ENCODE results near the gene PACSIN3. TPM values are rescaled to one million over a fixed set of nuclear protein-coding genes. Genes with fewer than 3 reads are reported as not detected.

PACSIN3 gene
- polyA plus RNA-seq, 1 donor (not counting 4 experiments of a cell fraction or from before 2014, with no cell fraction given): 28.1 TPM

GRCh38 chr11:47220401-47220821 is 34.2 kb upstream of the PACSIN3 start:
- Histone ChIP-seq H3K4me1 (ENCODE audit: control insufficient read depth, extremely low read depth, insufficient read depth, low read length) (peaks cover 22% of the 10 kb centered on the region), H3K79me2 (ENCODE audit: control insufficient read depth, insufficient read depth, low read length) (peaks cover 31% of the 10 kb centered on the region), H3K9me1 (ENCODE audit: control insufficient read depth, extremely low read depth, insufficient read depth, low read length) (no peaks in the 10 kb centered on the region), H3K9me3 (ENCODE audit: control insufficient read depth, low read depth, low read length) (no peaks in the 10 kb centered on the region), H3K9ac (ENCODE audit: control insufficient read depth, extremely low read depth, insufficient read depth, low read length) (no peak overlapping the region), H2AFZ (ENCODE audit: control insufficient read depth, low read length) (no peak overlapping the region), H4K20me1 (ENCODE audit: control insufficient read depth, extremely low read depth, insufficient read depth, low read length) (no peaks in the 10 kb centered on the region), H3K4me2 (ENCODE audit: control insufficient read depth, extremely low read depth, insufficient read depth, low read depth, low read length) (no peak overlapping the region), H3K27me3 (ENCODE audit: control insufficient read depth, extremely low read depth, insufficient read depth, low read length) (no peaks in the 10 kb centered on the region), H3K36me3 (ENCODE audit: control insufficient read depth in 2 of 2, extremely low read depth in 1 of 2, insufficient read depth in 2 of 2, low read length in 2 of 2) (peaks cover 2 to 15% of the 10 kb centered on the region in 2 experiments), H3K27ac (ENCODE audit: control insufficient read depth, insufficient read depth, low read length) (no peak overlapping the region), H3K4me3 (ENCODE audit: control insufficient read depth in 2 of 3, extremely low read depth in 1 of 3, insufficient read depth in 2 of 3, low read depth in 1 of 3, low read length in 3 of 3) (no peak overlapping the region)
- no peak for TF ChIP-seq EZH2 (IDR thresholded peaks at IDR 0.05; ENCODE audit: low read length)
- TF ChIP-seq CTCF (optimal IDR thresholded peaks at IDR 0.05 in 1 of 3, IDR thresholded peaks at IDR 0.05 in 1 of 3, conservative IDR thresholded peaks at IDR 0.05 in 1 of 3; ENCODE audit: extremely low read depth in 1 of 3, insufficient read depth in 2 of 3, low read length in 3 of 3): no peak
- FAIRE-seq (no peak), DNase-seq (ENCODE audit: low read depth, low spot score) (no peak)
- dilution Hi-C loops (cut with MboI; ENCODE audit: extremely low pct_ligation_motif_present, low sequenced_read_pairs): no loop called here

GRCh38 chr11:47216121-47216798 is 30.0 kb upstream of the PACSIN3 start:
- dilution Hi-C loops (cut with MboI; ENCODE audit: extremely low pct_ligation_motif_present, low sequenced_read_pairs): no loop called here
- FAIRE-seq (no peak), DNase-seq (ENCODE audit: low read depth, low spot score) (no peak)
- Histone ChIP-seq H3K9ac (ENCODE audit: control insufficient read depth, extremely low read depth, insufficient read depth, low read length) (peak overlapping the region; percentile 98), H3K27ac (ENCODE audit: control insufficient read depth, insufficient read depth, low read length) (peak overlapping the region; percentile 99), H4K20me1 (ENCODE audit: control insufficient read depth, extremely low read depth, insufficient read depth, low read length) (no peaks in the 10 kb centered on the region), H3K4me2 (ENCODE audit: control insufficient read depth, extremely low read depth, insufficient read depth, low read depth, low read length) (peak overlapping the region; percentile 98), H3K4me3 (ENCODE audit: control insufficient read depth in 2 of 3, extremely low read depth in 1 of 3, insufficient read depth in 2 of 3, low read depth in 1 of 3, low read length in 3 of 3) (peak overlapping the region; percentile 52 to 96 (median 88)), H3K36me3 (ENCODE audit: control insufficient read depth in 2 of 2, extremely low read depth in 1 of 2, insufficient read depth in 2 of 2, low read length in 2 of 2) (peaks cover 0 to 9% of the 10 kb centered on the region in 2 experiments), H3K27me3 (ENCODE audit: control insufficient read depth, extremely low read depth, insufficient read depth, low read length) (no peaks in the 10 kb centered on the region), H3K9me3 (ENCODE audit: control insufficient read depth, low read depth, low read length) (no peaks in the 10 kb centered on the region), H2AFZ (ENCODE audit: control insufficient read depth, low read length) (peak overlapping the region; percentile 41), H3K79me2 (ENCODE audit: control insufficient read depth, insufficient read depth, low read length) (peaks cover 32% of the 10 kb centered on the region), H3K9me1 (ENCODE audit: control insufficient read depth, extremely low read depth, insufficient read depth, low read length) (no peaks in the 10 kb centered on the region), H3K4me1 (ENCODE audit: control insufficient read depth, extremely low read depth, insufficient read depth, low read length) (peaks cover 31% of the 10 kb centered on the region)
- TF ChIP-seq EZH2 (IDR thresholded peaks at IDR 0.05; ENCODE audit: low read length) (no peak), CTCF (optimal IDR thresholded peaks at IDR 0.05 in 1 of 3, IDR thresholded peaks at IDR 0.05 in 1 of 3, conservative IDR thresholded peaks at IDR 0.05 in 1 of 3; ENCODE audit: extremely low read depth in 1 of 3, insufficient read depth in 2 of 3, low read length in 3 of 3) (peak in 1 of 3 experiments; percentile 22)
